ENCODE measurements around the gene CEBPE.
A peak's percentile ranks its signal among the peaks of the same experiment; 100 is the strongest.

The CEBPE gene

DNA sequence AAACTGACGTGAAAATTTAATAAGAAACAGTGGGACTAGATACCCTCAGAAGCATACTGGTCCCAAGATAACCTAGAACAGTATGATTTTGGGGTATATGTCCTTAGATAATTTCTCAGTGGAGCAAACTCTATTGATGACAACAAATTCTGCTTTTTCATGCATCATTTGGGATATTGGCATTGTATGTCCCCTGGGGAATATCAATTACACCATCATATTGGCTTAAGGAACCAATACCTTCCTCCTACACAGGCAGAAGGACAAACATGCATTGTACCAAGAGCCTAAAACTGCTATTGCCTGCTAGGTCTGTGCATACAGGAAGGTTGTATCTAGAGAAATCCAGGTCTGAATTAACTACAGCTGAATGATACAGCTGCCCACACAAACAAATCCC is 44.1 kb downstream of the CEBPE start:
- Histone ChIP-seq H3K9me3 (ENCODE audit: severe bottlenecking) (no peaks in the 10 kb centered on the region), H3K27me3 (ENCODE audit: insufficient read depth, low read depth, severe bottlenecking) (no peaks in the 10 kb centered on the region), H3K4me3 (ENCODE audit: low read depth, low read length) (no peak overlapping the region), H3K36me3 (peaks cover 69% of the 10 kb centered on the region), H3K27ac (no peak overlapping the region)
- no peak for DNase-seq
- TF ChIP-seq, protein P1, sequence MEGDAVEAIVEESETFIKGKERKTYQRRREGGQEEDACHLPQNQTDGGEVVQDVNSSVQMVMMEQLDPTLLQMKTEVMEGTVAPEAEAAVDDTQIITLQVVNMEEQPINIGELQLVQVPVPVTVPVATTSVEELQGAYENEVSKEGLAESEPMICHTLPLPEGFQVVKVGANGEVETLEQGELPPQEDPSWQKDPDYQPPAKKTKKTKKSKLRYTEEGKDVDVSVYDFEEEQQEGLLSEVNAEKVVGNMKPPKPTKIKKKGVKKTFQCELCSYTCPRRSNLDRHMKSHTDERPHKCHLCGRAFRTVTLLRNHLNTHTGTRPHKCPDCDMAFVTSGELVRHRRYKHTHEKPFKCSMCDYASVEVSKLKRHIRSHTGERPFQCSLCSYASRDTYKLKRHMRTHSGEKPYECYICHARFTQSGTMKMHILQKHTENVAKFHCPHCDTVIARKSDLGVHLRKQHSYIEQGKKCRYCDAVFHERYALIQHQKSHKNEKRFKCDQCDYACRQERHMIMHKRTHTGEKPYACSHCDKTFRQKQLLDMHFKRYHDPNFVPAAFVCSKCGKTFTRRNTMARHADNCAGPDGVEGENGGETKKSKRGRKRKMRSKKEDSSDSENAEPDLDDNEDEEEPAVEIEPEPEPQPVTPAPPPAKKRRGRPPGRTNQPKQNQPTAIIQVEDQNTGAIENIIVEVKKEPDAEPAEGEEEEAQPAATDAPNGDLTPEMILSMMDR (IDR thresholded peaks at IDR 0.05; ENCODE audit: low read depth, low read length): no peak

DNA sequence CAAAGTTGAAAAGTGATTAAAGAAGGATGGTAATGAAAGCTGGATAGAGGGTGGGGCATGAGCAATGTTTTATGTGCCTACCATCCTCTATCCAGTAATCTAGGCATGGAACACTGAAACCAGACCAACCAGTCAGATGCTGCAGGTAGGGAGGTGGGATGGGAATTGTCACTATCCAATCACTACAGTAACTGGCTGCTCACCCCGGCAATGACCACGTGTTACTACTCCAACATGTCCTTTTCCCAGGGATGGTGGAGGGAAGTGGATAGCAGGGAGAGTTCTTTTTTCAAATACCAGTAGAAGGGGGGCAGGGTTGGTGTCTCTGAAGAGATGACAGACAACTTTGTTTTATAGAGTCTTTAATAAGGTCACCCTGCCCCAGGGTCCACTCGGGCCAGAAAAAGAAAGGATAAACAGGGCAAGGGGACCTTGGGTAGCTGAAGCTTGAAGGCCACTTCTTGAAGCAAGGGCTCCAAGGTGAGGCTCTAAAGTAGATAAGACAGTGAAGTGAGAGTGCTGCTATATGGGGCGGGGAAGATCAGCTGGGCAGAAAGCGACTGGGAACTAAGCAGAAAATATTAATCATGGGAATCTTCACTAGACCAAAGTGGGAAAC is 47.0 kb downstream of the CEBPE start:
- DNase-seq: no peak
- Histone ChIP-seq H3K9me3 (ENCODE audit: severe bottlenecking) (no peaks in the 10 kb centered on the region), H3K27me3 (ENCODE audit: insufficient read depth, low read depth, severe bottlenecking) (no peaks in the 10 kb centered on the region), H3K36me3 (peaks cover 62% of the 10 kb centered on the region), H3K4me3 (ENCODE audit: low read depth, low read length) (peak overlapping the region; percentile 99), H3K27ac (peak overlapping the region; percentile 86)
- TF ChIP-seq, protein P1 (IDR thresholded peaks at IDR 0.05; ENCODE audit: low read depth, low read length): no peak

DNA sequence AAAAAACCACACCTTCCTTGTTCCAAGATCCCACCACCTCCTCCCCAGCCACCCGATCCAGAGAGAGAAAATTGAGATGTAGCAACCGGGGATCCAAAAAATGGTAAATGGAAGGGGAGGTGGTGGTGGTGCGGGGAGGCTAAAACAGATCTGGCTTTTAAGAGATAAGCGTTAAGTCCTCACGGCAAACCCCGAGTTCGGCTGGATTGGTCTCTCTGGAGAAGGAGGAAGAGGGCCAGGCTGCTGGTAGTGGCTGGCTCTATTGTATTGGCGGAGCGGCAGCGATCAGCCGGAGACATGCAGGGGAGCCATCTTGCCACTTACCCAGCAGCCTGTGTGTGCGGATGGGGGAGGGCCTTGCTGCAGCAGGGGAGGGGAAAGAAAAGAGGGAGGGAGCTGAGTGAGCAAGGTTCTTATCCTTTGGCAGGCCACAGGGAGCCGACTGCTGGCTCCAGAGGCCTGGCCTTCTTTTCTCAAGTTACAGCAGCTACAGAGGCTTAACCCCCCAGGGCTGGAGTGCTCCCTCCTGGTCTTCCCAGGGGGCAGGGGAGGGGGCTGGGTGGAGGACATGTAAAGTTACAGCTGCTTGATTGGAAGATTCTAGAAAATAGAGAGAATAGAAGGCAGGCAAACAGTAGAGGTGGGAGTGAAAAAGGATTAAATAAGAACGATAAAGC is 47.7 kb downstream of the CEBPE start:
- Histone ChIP-seq H3K27ac (peak overlapping the region; percentile 86), H3K36me3 (peaks cover 62% of the 10 kb centered on the region), H3K4me3 (ENCODE audit: low read depth, low read length) (peak overlapping the region; percentile 99), H3K9me3 (ENCODE audit: severe bottlenecking) (no peaks in the 10 kb centered on the region), H3K27me3 (ENCODE audit: insufficient read depth, low read depth, severe bottlenecking) (no peaks in the 10 kb centered on the region)
- DNase-seq: peak; percentile 94
- TF ChIP-seq, protein P1 (IDR thresholded peaks at IDR 0.05; ENCODE audit: low read depth, low read length): 0 out of 2 replicates have a peak, but pooled peaks have one; percentile 0

DNA sequence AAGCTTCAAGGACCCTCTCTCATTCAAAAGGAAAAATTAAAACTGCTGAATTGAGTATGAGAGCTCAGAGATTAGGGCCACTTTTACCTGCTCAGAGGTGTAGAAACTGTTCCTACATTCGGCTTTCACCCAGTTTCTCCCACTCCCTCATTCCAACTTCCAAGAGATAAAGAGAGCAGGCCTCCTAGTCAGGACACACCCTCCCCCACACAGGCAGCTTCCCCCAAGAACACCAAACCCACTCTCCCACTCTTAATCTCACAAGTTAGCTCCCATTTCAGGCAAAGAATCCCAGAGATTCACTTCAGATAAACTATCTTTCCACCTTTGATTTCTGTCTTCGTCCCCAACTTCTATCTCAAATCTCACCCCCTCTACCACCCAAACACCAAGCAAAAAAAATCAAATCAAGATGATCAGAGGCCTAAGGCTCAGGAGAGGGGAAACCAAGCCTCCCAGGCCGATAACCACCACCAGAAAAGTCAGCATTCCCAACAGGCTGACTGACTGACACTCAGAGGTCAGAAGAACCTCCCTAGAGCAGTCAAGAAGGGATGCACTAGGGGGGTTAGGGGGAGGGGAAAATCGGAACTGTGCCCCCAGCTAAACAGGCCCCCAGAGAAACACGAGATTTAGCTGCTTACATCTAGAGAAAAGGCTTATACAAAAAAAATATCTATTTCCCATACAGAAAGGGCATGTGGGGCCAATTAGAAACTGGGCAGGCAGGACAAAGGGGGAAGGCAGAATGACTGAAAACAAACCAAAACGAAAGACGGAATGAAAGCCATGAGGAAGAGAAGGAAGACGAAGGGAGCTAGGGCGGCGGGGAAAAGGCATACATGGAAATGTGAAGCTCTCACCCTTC is 48.6 kb downstream of the CEBPE start:
- H3K27ac ChIP-seq: peak overlapping the region; percentile 86
- H3K27me3 ChIP-seq (ENCODE audit: insufficient read depth, low read depth, severe bottlenecking): no peaks in the 10 kb centered on the region
- DNase-seq: no peak
- peak overlapping the region; percentile 99 for H3K4me3 ChIP-seq (ENCODE audit: low read depth, low read length)
- peaks cover 62% of the 10 kb centered on the region for H3K36me3 ChIP-seq
- H3K9me3 ChIP-seq (ENCODE audit: severe bottlenecking): no peaks in the 10 kb centered on the region
- TF ChIP-seq, protein P1 (IDR thresholded peaks at IDR 0.05; ENCODE audit: low read depth, low read length): no peak

DNA sequence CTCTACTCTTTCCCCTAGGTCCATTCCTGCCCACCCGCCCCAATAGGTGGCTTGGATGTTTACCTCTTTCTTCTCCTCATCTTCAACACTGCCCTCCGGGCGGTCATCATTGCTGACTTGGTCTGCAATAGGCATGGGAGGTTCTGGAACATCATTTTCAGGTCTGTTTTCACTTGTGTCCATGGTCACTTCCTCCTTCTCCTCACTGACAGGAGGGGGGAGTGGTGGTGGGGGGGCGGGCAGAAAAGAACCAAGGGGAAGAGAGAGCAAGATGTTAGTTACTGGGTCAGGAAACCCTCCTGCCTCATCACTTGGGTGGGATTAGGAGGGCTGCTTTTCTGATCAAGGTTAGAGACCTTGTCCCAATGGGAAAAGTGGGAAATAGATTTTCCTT is 49.6 kb downstream of the CEBPE start:
- H3K36me3 ChIP-seq: peaks cover 65% of the 10 kb centered on the region
- no peak overlapping the region for H3K4me3 ChIP-seq (ENCODE audit: low read depth, low read length)
- no peak for DNase-seq
- H3K27ac ChIP-seq: peak overlapping the region; percentile 67
- H3K27me3 ChIP-seq (ENCODE audit: insufficient read depth, low read depth, severe bottlenecking): no peaks in the 10 kb centered on the region
- TF ChIP-seq, protein P1 (IDR thresholded peaks at IDR 0.05; ENCODE audit: low read depth, low read length): no peak
- H3K9me3 ChIP-seq (ENCODE audit: severe bottlenecking): no peaks in the 10 kb centered on the region

Data from WERI-Rb-1 (cell line).